Gastroesophageal sphincter (tissue), 3 donors: ENCODE measurements around the gene PDS5A.
"Not testable (repeated sequence)": the region's sequence is repeated elsewhere in the genome, so short reads cannot be mapped to it uniquely, and the experiment has no call there.

ENCODE experiments used
- CTCF ChIP-seq, 4 experiments: fragments of 200-600 bp in 2 of 4; fragments of 450-650 bp in 2 of 4; sonication (generic) in 1 of 4; IDR thresholded peaks; one replicate each; pipeline ENCODE4 v1.5.1; 2017 to 2019; ENCODE audit warnings: antibody characterized with exemption in 4 of 4, mild to moderate bottlenecking in 2 of 4, moderate library complexity in 2 of 4
- POLR2AphosphoS5 ChIP-seq: sonication (generic); formaldehyde crosslinking; IDR thresholded peaks from one replicate; pipeline ENCODE4 v1.6.1; 2017; ENCODE audit warnings: antibody characterized with exemption

GRCh38 chr4:39944245-39944644, 33.5 kb downstream of the PDS5A start:
- not testable (repeated sequence) for TF ChIP-seq CTCF (IDR thresholded peaks at IDR 0.05); POLR2AphosphoS5
